Liver (tissue), 9 donors: ENCODE results near the gene FRMD5. TPM values are rescaled to one million over a fixed set of nuclear protein-coding genes. Genes with fewer than 3 reads are reported as not detected.

Experiments
- DNase-seq: peaks from one replicate; pipeline ENCODE4 v3.0.0-alpha.2; 2017; ENCODE audit warnings: low spot score
- H3K27ac ChIP-seq, 2 donors: one replicate each; pipeline ENCODE4 v1.7.0; 2013; ENCODE audit warnings: inconsistent platforms in 2 of 2, low read length in 2 of 2, control low read depth in 1 of 2, low read depth in 1 of 2, mild to moderate bottlenecking in 1 of 2
- H3K27me3 ChIP-seq, 4 donors: one replicate each; pipeline versions ENCODE4 v1.6.1 to v1.7.0; 2013; ENCODE audit warnings: low read length in 3 of 4, inconsistent platforms in 1 of 4, mild to moderate bottlenecking in 1 of 4, moderate library complexity in 1 of 4; ENCODE audit not compliant: control insufficient read depth in 4 of 4, insufficient read depth in 4 of 4
- H3K36me3 ChIP-seq, 4 donors: one replicate each; pipeline versions ENCODE4 v1.6.1 to v1.7.0; 2013; ENCODE audit warnings: low read length in 3 of 4, mild to moderate bottlenecking in 3 of 4, low read depth in 1 of 4, moderate library complexity in 1 of 4; ENCODE audit not compliant: control insufficient read depth in 4 of 4, insufficient read depth in 3 of 4
- H3K4me1 ChIP-seq, 4 donors: one replicate each; pipeline versions ENCODE4 v1.6.1 to v1.7.0; 2013; ENCODE audit warnings: low read length in 3 of 4, mild to moderate bottlenecking in 3 of 4, moderate library complexity in 1 of 4; ENCODE audit not compliant: control insufficient read depth in 4 of 4, insufficient read depth in 4 of 4
- H3K4me3 ChIP-seq, 3 donors: one replicate each; pipeline versions ENCODE4 v1.6.1 to v1.7.0; 2013; ENCODE audit warnings: low read length in 3 of 3, control low read depth in 1 of 3, low read depth in 1 of 3, mild to moderate bottlenecking in 1 of 3
- H3K9ac ChIP-seq, 2 donors: one replicate each; pipeline ENCODE4 v1.7.0; 2013; ENCODE audit warnings: low read length in 2 of 2, mild to moderate bottlenecking in 2 of 2, moderate library complexity in 2 of 2, control low read depth in 1 of 2, low read depth in 1 of 2
- H3K9me3 ChIP-seq, 4 donors: one replicate each; pipeline versions ENCODE4 v1.6.1 to v1.7.0; 2013; ENCODE audit warnings: low read length in 3 of 4; ENCODE audit not compliant: control insufficient read depth in 4 of 4
- HNF4A ChIP-seq, 2 donors: conservative IDR thresholded peaks; 2 replicates each; pipeline ENCODE4 v1.6.1; 2016; ENCODE audit warnings: antibody characterized with exemption in 2 of 2, mild to moderate bottlenecking in 2 of 2
- JUND ChIP-seq, 2 donors: IDR thresholded peaks; 2 replicates each; pipeline ENCODE4 v1.6.1; 2016; ENCODE audit warnings: antibody characterized with exemption in 2 of 2
- RAD21 ChIP-seq, 2 donors: IDR thresholded peaks; 2 replicates each; pipeline ENCODE4 v1.6.1; 2016; ENCODE audit warnings: antibody characterized with exemption in 2 of 2, mild to moderate bottlenecking in 2 of 2
- SP1 ChIP-seq: IDR thresholded peaks from 2 replicates; pipeline ENCODE4 v1.6.1; 2018; ENCODE audit warnings: antibody characterized with exemption, mild to moderate bottlenecking
- YY1 ChIP-seq: IDR thresholded peaks from 2 replicates; pipeline ENCODE4 v1.6.1; 2016; ENCODE audit warnings: antibody characterized with exemption, mild to moderate bottlenecking
- WGBS: extraction: QIAGEN DNeasy Blood & Tissue Kit; methylation state at CpG from one replicate; pipeline ENCODE4 v1.1.7; 2013; 5-methylcytosine and 5-hydroxymethylcytosine counted together
- polyA plus RNA-seq, 2 donors: library from polyadenylated mRNA; stranded (reverse) in 1 of 2; unstranded in 1 of 2; fragments of 200-250 nt in 1 of 2; fragments of >200 nt in 1 of 2; fragmentation: Nextera tagmentation in 1 of 2; extraction: Ambion mirVana in 1 of 2; gene quantifications; one replicate each; pipeline versions ENCODE4 v1.2.1 to v1.2.3, GENCODE V29; 2013 to 2015
- total RNA-seq, 2 donors: library from RNA; depleted of rRNA; stranded (reverse); fragments of >200 nt; gene quantifications; one replicate each; pipeline ENCODE4 v1.2.3, GENCODE V29; 2014
- TF ChIP-seq, protein P1 (sequence below): IDR thresholded peaks from 2 replicates; pipeline ENCODE4 v1.6.1; 2016; ENCODE audit warnings: antibody characterized with exemption
- TF ChIP-seq, protein P2 (sequence below): IDR thresholded peaks from 2 replicates; pipeline ENCODE4 v1.6.1; 2016; ENCODE audit warnings: antibody characterized with exemption, mild to moderate bottlenecking
- TF ChIP-seq, protein P3 (sequence below): IDR thresholded peaks from 2 replicates; pipeline ENCODE4 v1.6.1; 2016; ENCODE audit warnings: antibody characterized with exemption
- donor health status: healthy.
- donor health status: healthy.
- donor health status: healthy.
- donor health status: healthy.
- donor health status: healthy.

FRMD5 gene
- total and polyA plus RNA-seq, 4 donors: 0.01 to 0.25 TPM; not detected in 2

DNA sequence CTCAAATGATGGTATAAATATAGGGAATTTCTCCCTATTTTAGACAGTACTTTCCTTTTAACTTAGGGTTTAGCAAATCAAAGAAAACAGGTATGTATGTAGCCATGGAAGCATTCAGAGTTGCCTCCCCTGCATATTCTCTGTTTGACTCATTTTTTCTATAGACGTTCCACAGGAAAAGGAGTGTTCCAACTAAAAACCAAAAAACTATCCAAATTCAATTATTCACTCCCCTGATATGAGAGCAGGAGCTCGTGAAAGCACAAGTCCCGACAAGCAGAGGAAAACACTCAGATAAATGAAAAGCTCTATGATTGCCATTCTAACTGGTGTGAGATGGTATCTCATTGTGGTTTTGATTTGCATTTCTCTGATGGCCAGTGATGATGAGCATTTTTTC is 119.5 kb downstream of the FRMD5 start:
- H3K36me3 ChIP-seq: no peaks in the 10 kb centered on the region
- DNase-seq: no peak
- WGBS: 79% methylated on average over 3 of the region's 3 CpGs
- H3K4me1 ChIP-seq: no peaks in the 10 kb centered on the region
- no peak overlapping the region for H3K27ac ChIP-seq
- peaks cover 0 to 2% (median 0%) of the 10 kb centered on the region in 4 donors for H3K27me3 ChIP-seq
- no peak overlapping the region for H3K9ac ChIP-seq
- H3K9me3 ChIP-seq: no peaks in the 10 kb centered on the region
- no peak overlapping the region for H3K4me3 ChIP-seq
- no peak for TF ChIP-seq SP1
- no peak for TF ChIP-seq YY1
- TF ChIP-seq RAD21 (IDR thresholded peaks at IDR 0.05): no peak
- TF ChIP-seq, protein P1, sequence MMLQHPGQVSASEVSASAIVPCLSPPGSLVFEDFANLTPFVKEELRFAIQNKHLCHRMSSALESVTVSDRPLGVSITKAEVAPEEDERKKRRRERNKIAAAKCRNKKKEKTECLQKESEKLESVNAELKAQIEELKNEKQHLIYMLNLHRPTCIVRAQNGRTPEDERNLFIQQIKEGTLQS: no peak
- TF ChIP-seq, protein P2, sequence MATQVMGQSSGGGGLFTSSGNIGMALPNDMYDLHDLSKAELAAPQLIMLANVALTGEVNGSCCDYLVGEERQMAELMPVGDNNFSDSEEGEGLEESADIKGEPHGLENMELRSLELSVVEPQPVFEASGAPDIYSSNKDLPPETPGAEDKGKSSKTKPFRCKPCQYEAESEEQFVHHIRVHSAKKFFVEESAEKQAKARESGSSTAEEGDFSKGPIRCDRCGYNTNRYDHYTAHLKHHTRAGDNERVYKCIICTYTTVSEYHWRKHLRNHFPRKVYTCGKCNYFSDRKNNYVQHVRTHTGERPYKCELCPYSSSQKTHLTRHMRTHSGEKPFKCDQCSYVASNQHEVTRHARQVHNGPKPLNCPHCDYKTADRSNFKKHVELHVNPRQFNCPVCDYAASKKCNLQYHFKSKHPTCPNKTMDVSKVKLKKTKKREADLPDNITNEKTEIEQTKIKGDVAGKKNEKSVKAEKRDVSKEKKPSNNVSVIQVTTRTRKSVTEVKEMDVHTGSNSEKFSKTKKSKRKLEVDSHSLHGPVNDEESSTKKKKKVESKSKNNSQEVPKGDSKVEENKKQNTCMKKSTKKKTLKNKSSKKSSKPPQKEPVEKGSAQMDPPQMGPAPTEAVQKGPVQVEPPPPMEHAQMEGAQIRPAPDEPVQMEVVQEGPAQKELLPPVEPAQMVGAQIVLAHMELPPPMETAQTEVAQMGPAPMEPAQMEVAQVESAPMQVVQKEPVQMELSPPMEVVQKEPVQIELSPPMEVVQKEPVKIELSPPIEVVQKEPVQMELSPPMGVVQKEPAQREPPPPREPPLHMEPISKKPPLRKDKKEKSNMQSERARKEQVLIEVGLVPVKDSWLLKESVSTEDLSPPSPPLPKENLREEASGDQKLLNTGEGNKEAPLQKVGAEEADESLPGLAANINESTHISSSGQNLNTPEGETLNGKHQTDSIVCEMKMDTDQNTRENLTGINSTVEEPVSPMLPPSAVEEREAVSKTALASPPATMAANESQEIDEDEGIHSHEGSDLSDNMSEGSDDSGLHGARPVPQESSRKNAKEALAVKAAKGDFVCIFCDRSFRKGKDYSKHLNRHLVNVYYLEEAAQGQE: no peak

DNA sequence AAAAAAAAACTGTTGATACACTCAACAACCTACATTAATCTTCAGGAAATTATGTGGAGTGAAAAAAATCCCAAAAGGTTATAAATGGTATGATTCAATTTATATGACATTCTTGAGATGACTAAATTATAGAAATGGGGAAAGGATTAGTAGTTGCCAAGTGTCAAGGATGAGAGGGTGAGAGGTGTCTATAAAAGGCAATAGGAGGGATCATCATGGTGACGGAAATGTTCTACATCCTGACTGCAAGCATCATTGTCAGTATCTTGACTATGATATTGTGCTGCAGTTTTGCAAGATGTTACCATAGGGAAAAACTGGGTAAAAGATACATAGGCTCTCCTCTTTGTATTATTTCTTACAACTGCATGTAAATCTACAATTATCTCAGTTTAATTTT is 125.6 kb downstream of the FRMD5 start:
- no peaks in the 10 kb centered on the region for H3K4me1 ChIP-seq
- H3K9me3 ChIP-seq: no peaks in the 10 kb centered on the region
- no peak for DNase-seq
- no peak overlapping the region for H3K4me3 ChIP-seq
- no peaks in the 10 kb centered on the region for H3K27me3 ChIP-seq
- H3K9ac ChIP-seq: no peak overlapping the region
- TF ChIP-seq, protein P2: no peak
- 85% methylated on average over 1 of the region's 1 CpG for WGBS
- no peak overlapping the region for H3K27ac ChIP-seq
- H3K36me3 ChIP-seq: no peaks in the 10 kb centered on the region

DNA sequence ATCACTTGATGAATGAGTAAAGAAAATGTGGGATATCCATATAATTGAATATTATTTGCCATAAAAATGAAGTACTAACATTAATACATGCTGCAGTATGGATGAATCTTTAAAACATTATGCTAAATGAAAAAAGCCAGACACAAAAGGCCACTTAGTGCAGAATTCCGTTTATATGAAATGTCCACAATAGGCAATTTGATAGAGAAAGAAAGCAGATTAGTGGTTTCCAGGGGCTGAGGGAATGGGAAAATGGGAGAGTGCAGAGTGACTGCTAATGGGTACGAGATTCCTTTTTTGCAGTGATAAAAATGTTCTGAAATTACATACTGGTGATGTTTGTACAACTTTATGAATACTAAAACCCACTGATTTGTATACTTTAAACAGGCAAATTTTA is 126.7 kb downstream of the FRMD5 start:
- Histone ChIP-seq H3K27me3 (no peaks in the 10 kb centered on the region), H3K4me3 (no peak overlapping the region), H3K36me3 (no peaks in the 10 kb centered on the region), H3K9me3 (no peaks in the 10 kb centered on the region), H3K27ac (no peak overlapping the region), H3K4me1 (no peaks in the 10 kb centered on the region), H3K9ac (no peak overlapping the region)
- TF ChIP-seq JUND (IDR thresholded peaks at IDR 0.05) (no peak), YY1 (no peak), HNF4A (conservative IDR thresholded peaks at IDR 0.05) (no peak)
- TF ChIP-seq, protein P3, sequence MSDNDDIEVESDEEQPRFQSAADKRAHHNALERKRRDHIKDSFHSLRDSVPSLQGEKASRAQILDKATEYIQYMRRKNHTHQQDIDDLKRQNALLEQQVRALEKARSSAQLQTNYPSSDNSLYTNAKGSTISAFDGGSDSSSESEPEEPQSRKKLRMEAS: no peak
- TF ChIP-seq, protein P1: no peak
- WGBS: 61% methylated on average over 2 of the region's 2 CpGs
- no peak for DNase-seq
